Activated effector memory CD4-positive, alpha-beta T cell treated with Interleukin-2 at 50 U/mL for 16 hours (primary cell): Measurements from ENCODE around the gene GPR132.
A peak's percentile ranks its signal among the peaks of the same experiment; 100 is the strongest.
"Not testable (repeated sequence)": the region's sequence is repeated elsewhere in the genome, so short reads cannot be mapped to it uniquely, and the experiment has no call there.

Experiments used
- DNase-seq: peaks from one replicate; pipeline ENCODE4 v3.0.0-alpha.2; 2020

GPR132 gene

DNA sequence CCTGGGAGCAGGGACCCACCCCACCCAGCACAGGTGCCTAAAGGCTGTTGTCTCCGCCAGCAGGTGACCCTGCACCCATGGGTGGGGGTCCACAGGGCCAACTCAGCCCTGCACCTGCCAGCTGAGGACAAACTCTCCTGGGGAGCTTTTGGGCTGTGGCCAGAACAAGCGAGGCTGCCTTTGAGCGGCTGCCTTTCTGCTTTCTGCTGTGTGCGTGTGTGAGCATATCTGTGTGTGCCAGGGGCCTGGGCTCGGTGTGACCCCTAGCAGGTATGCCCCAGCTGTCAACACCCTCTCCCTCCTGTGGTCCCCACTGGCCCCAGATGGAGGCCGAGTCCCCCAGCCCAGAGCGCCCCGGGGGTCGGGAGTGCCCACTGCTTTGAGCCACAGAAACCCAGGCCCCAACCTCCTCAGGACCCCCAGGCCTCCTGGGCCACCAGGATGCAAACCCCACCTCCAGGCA is 25.9 kb upstream of the GPR132 start:
- no peak for DNase-seq

GRCh38 chr14:105090493-105091053 is 25.3 kb upstream of the GPR132 start:
- DNase-seq = peak; percentile 74

DNA sequence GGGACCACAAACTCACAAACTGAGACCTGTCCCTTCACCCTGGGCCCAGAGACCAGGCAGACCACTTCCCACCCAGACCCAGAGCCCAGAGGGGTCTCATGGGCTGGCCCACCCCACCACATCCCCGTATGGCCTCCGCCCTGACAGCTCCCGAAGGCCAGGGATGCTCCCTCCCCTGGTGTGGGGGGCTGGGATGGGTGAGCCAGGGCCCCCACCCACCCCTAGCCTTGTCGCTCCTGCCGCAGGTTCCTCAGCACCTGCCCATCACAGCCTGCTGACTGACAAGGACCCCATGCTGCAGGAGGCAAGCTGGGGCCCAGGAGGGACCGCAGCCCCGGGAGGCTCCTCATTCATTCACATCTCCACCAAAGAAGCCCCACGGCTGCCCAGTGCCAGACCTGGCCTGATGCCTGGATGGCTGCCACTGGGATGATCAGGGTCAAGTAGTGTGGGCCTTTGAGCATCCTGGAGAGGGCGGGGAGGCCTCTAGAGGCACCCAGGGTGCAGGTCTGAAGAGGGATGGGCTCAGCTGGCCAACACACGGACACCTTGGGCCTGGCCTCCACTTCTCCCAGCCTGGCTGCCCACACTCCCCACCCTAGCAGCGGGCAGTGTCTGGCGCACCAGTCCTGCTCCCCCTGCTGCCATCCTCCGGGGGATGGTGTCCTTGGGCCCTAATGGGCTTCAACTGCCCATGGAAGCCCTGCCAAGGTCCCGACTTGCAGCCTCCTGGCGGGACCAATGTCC is 24.7 kb upstream of the GPR132 start:
- no peak for DNase-seq

- DNase-seq = no peak
Observed at GRCh38 chr14:105088812-105089745, 23.8 kb upstream of the GPR132 start.

DNA sequence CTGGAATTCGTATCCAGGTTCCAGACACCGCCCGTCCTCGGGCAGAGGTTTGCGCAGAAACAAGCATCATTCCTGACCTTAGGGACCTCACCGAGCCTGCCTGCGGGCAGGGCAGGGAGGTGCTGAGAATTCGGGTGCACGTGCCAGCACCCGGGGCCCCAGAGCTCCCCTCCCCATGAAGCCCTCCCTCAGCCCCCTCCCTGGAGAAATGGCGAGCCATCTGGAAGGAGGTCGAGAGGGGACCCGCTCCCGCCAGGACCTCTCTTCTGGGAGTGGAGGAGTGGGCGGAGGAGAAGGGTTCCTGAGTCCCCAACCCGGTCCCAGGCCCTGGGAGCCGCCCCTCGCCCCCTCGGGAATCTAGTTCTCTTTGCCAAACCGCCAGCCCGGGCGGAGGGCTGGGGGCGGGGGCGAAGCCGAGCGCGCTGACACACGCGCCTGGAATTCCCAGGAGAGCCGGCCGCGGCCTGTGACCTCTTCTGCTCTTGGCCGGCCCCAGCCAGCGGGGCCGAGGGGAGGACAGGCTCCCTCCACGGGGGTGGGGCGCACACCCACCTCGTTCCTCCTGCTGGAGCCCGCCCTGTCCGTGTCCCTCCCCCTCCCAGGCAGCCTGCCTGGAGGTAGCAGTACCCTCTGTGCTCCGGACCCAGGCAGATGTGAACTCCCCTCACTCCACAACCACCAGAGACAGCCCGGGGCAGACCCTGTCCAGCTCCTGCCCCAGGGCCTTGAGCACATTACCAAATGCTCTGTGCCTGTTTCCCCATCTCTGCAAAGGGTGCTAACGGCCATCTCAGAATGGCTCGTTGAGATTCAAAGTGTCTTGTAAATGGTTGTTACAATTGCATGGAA is 23.0 kb upstream of the GPR132 start:
- no peak for DNase-seq

GRCh38 chr14:105087308-105087962 is 22.2 kb upstream of the GPR132 start:
- no peak for DNase-seq

- DNase-seq = peak; percentile 76
Observed at GRCh38 chr14:105086833-105087307, 21.6 kb upstream of the GPR132 start.

- no peak for DNase-seq
Observed at GRCh38 chr14:105085766-105086165, 20.5 kb upstream of the GPR132 start.

DNA sequence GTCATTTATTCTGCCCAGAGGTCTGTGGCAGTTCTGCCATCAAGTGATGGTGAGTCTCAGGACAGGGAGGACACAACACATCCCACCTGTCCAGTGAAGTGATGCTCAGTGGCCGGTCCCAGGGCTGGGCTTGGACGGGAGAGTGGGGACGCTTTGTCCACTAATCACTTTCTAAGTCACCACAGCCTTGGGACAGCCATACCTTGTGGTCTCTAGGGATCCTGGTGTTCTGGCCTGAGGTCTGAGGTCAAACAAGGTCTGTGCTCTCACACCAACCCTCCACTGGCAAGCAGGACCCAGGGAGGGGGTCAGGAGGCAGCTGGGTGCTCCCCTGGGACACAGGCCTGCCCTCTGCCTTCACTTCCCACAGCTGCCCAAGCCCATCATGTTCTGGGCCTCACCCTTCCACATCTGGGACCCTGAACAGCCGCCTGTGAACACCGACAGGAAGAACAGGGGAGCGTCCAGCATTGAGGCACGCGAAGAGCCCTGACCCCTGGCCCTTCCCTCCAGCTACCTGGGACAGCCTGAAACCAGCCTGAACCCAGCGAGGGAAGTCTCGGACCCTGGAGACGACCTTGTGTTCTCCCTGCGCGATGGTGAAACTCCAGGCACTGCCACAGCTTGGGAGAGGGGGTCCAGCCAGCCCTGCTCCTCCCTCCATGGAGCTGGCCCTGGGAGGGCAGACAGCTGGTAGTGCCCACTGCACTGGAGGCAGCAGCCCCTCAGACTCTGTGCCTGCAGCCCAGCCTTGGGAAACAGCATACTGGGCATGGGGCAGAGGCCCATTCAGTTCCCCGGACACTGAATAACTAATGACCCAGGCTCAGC is 19.7 kb upstream of the GPR132 start:
- no peak for DNase-seq

GRCh38 chr14:105083926-105084685 is 18.9 kb upstream of the GPR132 start:
- no peak for DNase-seq

GRCh38 chr14:105082703-105083102 is 17.5 kb upstream of the GPR132 start:
- no peak for DNase-seq

DNA sequence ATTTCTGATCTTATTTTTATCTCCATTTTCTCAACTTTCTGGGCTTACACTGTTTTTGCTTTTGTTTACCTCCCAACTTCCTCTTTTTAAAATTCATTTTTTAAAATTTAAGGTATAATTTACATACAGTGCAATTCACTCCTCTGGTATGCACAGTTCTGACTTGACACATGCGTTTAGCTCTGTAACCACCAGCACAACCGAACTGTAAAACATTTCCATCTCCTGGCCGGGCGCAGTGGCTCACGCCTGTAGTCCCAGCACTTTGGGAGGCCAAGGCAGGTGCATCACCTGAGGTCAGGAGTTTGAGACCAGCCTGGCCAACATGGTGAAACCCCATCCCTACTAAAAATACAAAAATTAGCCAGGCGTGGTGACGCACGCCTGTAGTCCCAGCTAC is 16.2 kb upstream of the GPR132 start:
- not testable (repeated sequence) for DNase-seq

- no peak for DNase-seq
Observed at GRCh38 chr14:105080161-105080560, 14.9 kb upstream of the GPR132 start.

GRCh38 chr14:105078294-105078693 is 13.1 kb upstream of the GPR132 start:
- no peak for DNase-seq

DNA sequence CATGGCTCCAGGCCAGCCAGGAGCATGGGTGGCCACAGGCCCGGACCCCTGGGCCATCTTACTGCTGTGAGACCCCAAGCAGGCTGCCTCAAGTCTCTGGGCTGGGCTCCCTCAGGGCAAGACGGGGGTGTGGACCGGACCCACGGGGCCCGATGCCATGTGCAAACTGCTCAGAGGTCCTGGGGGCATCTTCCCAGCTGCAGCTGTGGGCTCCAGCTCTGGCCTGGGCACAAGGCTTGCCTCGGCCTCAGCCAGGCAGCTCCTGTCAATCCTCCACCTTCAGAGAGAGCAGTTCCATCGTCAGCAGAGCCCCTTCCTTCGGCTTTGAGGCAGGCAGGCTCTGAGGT is 12.4 kb upstream of the GPR132 start:
- no peak for DNase-seq

- DNase-seq = no peak
Observed at GRCh38 chr14:105076805-105077648, 11.8 kb upstream of the GPR132 start.

DNA sequence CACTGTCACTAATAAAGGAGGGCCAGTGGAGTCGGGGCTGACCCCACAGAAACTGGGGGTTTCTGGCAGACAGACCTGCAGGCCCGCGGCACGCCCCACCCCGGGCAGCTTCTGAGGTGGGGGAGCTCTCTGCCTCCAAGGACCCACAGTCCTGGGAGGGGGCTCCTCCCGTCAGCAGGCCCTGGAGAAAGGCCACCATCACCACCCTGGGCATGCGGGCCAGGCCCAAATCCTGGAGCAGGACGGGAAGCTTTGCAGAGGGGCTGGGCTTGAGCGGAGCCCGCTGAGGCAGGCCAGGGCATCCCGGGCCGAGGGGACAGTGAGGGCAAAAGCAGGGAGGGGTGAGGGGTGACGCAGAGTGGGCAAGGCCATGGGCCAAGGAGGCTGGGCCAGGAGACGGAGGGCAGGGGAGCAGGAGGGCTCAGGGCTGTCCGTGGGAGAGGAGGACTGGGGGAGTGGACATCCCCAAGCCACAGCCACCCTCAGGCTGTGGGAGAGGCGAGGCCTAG is 11.1 kb upstream of the GPR132 start:
- DNase-seq = no peak

DNA sequence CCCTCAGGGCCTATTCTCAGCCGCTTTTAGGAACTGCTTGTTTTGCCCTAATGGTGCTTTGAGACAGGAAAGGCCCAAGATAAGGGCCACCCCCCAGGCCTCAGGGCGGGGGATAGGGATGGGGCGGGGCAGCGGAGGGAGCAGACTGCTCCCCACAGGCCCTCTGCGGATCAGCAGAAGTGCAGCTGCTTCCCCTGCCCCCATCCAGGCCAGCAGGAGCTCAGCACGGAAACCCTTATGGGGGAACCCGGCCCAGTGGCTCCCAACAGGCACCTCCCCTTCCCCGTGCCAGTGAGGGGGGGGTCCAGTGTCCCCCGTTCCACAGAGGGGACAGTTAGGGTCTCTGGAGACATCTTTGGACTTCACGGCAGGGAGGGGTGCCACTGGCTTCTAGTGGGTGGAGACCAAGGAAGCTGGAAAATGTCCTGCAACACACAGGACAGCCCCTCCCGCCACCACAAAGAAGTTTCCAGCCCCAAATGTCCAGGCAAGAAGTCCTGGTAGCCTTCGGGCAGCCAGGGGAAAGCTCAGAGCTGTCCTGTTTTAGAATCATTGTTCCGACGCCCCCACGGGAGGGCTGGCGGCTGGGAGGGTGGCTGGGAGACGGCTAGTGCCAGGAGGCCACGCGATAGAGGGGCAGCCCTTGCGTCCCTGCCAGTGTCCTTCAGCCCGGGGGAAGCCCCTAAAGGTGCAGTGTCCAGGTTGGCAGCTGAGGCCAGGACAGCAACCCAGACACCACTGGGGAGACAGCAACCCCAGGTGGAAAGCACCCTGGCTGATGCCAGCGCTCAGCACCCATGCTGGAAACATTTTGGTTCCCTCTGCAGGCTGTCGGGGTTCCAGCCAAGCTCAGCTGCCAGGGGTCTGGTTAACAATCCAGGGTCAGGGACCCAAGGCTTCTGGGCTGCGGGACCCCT is 10.4 kb upstream of the GPR132 start:
- DNase-seq = no peak
